OCI-LY7 (cell line): ENCODE data around the gene CHPF2. TPM values are rescaled to one million over a fixed set of nuclear protein-coding genes. Genes with fewer than 3 reads are reported as not detected.

Source experiments
- BruUV-seq: library from RNA; stranded (reverse); fragments of 400-500 nt; replicated peaks from 2 replicates; lab custom pipeline; 2021; lab: Mats Ljungman, UMichigan
- CTCF ChIA-PET: fragments of 300-600 bp; sonication (Branson Sonifier 250); formaldehyde crosslinking; loops from one replicate; lab custom pipeline; 2022; ENCODE audit warnings: antibody characterized with exemption; ENCODE audit not compliant: unreplicated experiment; lab: Charles Lee
- POLR2A ChIA-PET: fragments of 300-600 bp; sonication (Branson Sonifier 250); formaldehyde crosslinking; loops from one replicate; lab custom pipeline; 2022; ENCODE audit warnings: antibody characterized with exemption; lab: Charles Lee
- DNase-seq: peaks from one replicate; pipeline ENCODE4 v3.0.0-alpha.2; 2015; ENCODE audit warnings: low spot score
- H2AFZ ChIP-seq: fragments of 200-600 bp; sonication (generic), shearing (Covaris generic); 2 replicates; pipeline ENCODE4 v1.6.1; 2014; ENCODE audit warnings: mild to moderate bottlenecking, antibody characterized with exemption, low read length, moderate library complexity
- H3K27ac ChIP-seq: fragments of 200-600 bp; sonication (generic); 2 replicates; pipeline ENCODE4 v1.5.1; 2014; ENCODE audit warnings: mixed run types, low read depth, mild to moderate bottlenecking, moderate library complexity, low read length, inconsistent platforms; ENCODE audit not compliant: poor library complexity, severe bottlenecking
- H3K36me3 ChIP-seq: fragments of 200-600 bp; sonication (generic); 2 replicates; pipeline ENCODE4 v1.6.1; 2014; ENCODE audit warnings: mild to moderate bottlenecking, antibody characterized with exemption, low read length, moderate library complexity, mixed read lengths; ENCODE audit not compliant: insufficient read depth
- H3K4me1 ChIP-seq: fragments of 200-600 bp; sonication (generic); 2 replicates; pipeline ENCODE4 v1.5.1; 2014; ENCODE audit warnings: mild to moderate bottlenecking, low read length; ENCODE audit not compliant: insufficient read depth, poor library complexity, severe bottlenecking
- H3K4me2 ChIP-seq: fragments of 200-600 bp; sonication (generic); 2 replicates; pipeline ENCODE4 v1.6.1; 2014; ENCODE audit warnings: mild to moderate bottlenecking, low read length
- H3K4me3 ChIP-seq: fragments of 200-600 bp; sonication (generic); 2 replicates; pipeline ENCODE4 v1.5.1; 2014; ENCODE audit warnings: mild to moderate bottlenecking, low read depth, low read length; ENCODE audit not compliant: poor library complexity, severe bottlenecking
- H3K79me2 ChIP-seq: fragments of 200-600 bp; sonication (generic); 2 replicates; pipeline ENCODE4 v1.6.1; 2016; ENCODE audit warnings: low read depth, mild to moderate bottlenecking, low read length, moderate library complexity, mixed read lengths; ENCODE audit not compliant: insufficient read depth
- H3K9me2 ChIP-seq: fragments of 200-600 bp; sonication (generic); 2 replicates; pipeline ENCODE4 v1.6.1; 2016; ENCODE audit warnings: mild to moderate bottlenecking, low read length, mixed read lengths; ENCODE audit not compliant: insufficient read depth
- H3K9me3 ChIP-seq: fragments of 200-600 bp; sonication (generic); 2 replicates; pipeline ENCODE4 v1.6.1; 2014; ENCODE audit warnings: mild to moderate bottlenecking, mixed run types, low read length, mixed read lengths
- H4K20me1 ChIP-seq: fragments of 200-600 bp; sonication (generic); 2 replicates; pipeline ENCODE4 v1.6.1; 2014; ENCODE audit warnings: mild to moderate bottlenecking, antibody characterized with exemption, low read length, moderate library complexity, mixed read lengths; ENCODE audit not compliant: insufficient read depth
- CTCF ChIP-seq: fragments of 200-600 bp; sonication (generic); conservative IDR thresholded peaks from 2 replicates; pipeline ENCODE4 v1.5.1; 2014; ENCODE audit warnings: mild to moderate bottlenecking, antibody characterized with exemption, low read length, moderate library complexity, mixed read lengths
- EZH2phosphoT487 ChIP-seq: fragments of 200-600 bp; sonication (generic); IDR thresholded peaks from 2 replicates; pipeline ENCODE4 v1.6.1; 2018; ENCODE audit warnings: low read depth, borderline replicate concordance, mild to moderate bottlenecking, mixed run types, antibody characterized with exemption, low read length, moderate library complexity, mixed read lengths
- intact Hi-C: fragments of 100-400 bp; cut with micrococcal nuclease; formaldehyde crosslinking; loops from one replicate; pipeline ENCODE4 v1.10.0; 2022; ENCODE audit not compliant: unreplicated experiment
- total RNA-seq, 2 experiments: library from RNA; depleted of rRNA in 1 of 2; stranded (reverse); fragments of >200 nt in 1 of 2; shearing (Covaris generic) in 1 of 2; gene quantifications; 2 replicates each; pipeline ENCODE4 v1.2.3, GENCODE V29; 2014 to 2022

CHPF2 gene
- total RNA-seq, 2 experiments from 2014 or later: 27.0 to 29.8 TPM

GRCh38 chr7:151238924-151239836 is 6.9 kb downstream of the CHPF2 start:
- Histone ChIP-seq H3K36me3 (peaks cover 23% of the 10 kb centered on the region; the same call in 1 of the 2 replicates), H3K9me2 (no peaks in the 10 kb centered on the region), H3K4me1 (peaks cover 29% of the 10 kb centered on the region), H3K79me2 (no peaks in the 10 kb centered on the region), H4K20me1 (no peaks in the 10 kb centered on the region; the same call in 1 of the 2 replicates), H3K27ac (peak overlapping the region; percentile 26), H3K4me3 (no peak overlapping the region), H3K4me2 (peak overlapping the region; percentile 46), H2AFZ (no peak overlapping the region), H3K9me3 (no peaks in the 10 kb centered on the region)
- CTCF ChIA-PET: interaction anchor here (0.6 kb wide), 2 partner anchors 59 to 846 kb away, joined by 3 read pairs; no protein-coding TSS in a partner anchor
- no TSS peak for BruUV-seq
- TF ChIP-seq EZH2phosphoT487 (no peak), CTCF (no peak)
- intact Hi-C loops: loop anchor here (10.0 kb wide), 1 partner anchor 1614 kb away; no protein-coding TSS in a partner anchor
- DNase-seq: peak; percentile 55
- POLR2A ChIA-PET: interaction anchor here (0.6 to 0.7 kb wide), 2 partner anchors 35 to 221 kb away, joined by 3 read pairs; no protein-coding TSS in a partner anchor

- H3K36me3 ChIP-seq: peaks cover 20% of the 10 kb centered on the region; the same call in 1 of the 2 replicates
- no peaks in the 10 kb centered on the region for H3K9me2 ChIP-seq
- H2AFZ ChIP-seq: no peak overlapping the region
- H3K27ac ChIP-seq: no peak overlapping the region
- no peak overlapping the region for H3K4me2 ChIP-seq
- H3K79me2 ChIP-seq: no peaks in the 10 kb centered on the region
- CTCF ChIA-PET: interaction anchor here (0.6 kb wide), 1 partner anchor 847 kb away, joined by 3 read pairs; no protein-coding TSS in a partner anchor
- peaks cover 37% of the 10 kb centered on the region for H3K4me1 ChIP-seq
- intact Hi-C loops: loop anchor here (10.0 kb wide), 1 partner anchor 1615 kb away; no protein-coding TSS in a partner anchor
- no TSS peak for BruUV-seq
- DNase-seq: no peak
- POLR2A ChIA-PET: interaction anchor here (0.6 to 0.7 kb wide), 2 partner anchors 36 to 220 kb away, joined by 3 read pairs; no protein-coding TSS in a partner anchor
- no peak overlapping the region for H3K4me3 ChIP-seq
- peaks cover 5% of the 10 kb centered on the region for H4K20me1 ChIP-seq
- TF ChIP-seq CTCF: no peak
- no peak for TF ChIP-seq EZH2phosphoT487
- H3K9me3 ChIP-seq: no peaks in the 10 kb centered on the region
These were observed 7.7 kb downstream of the CHPF2 start for GRCh38 chr7:151239837-151240459.
